ENCODE data around the gene INSIG1.

- no peak for TF ChIP-seq EZH2 (IDR thresholded peaks at IDR 0.05; ENCODE audit: insufficient read depth, poor library complexity, severe bottlenecking)
- TF ChIP-seq EZH2phosphoT487 (IDR thresholded peaks at IDR 0.05; ENCODE audit: insufficient read depth, low read depth) = no peak
Measured at GRCh38 chr7:155348806-155349205, 51.1 kb downstream of the INSIG1 start.
